SK-N-SH treated with all-trans-retinoic acid at 6 μM for 48 hours (cell line): ENCODE data around the gene SERTAD3.

Source experiments
- BACH2 ChIP-seq: fragments of 250-450 bp; sonication (Bioruptor Pico); IDR thresholded peaks from 2 replicates; pipeline ENCODE4 v1.9.0; 2021; ENCODE audit warnings: mild to moderate bottlenecking, borderline replicate concordance
- CSDC2 ChIP-seq: fragments of 250-450 bp; sonication (Bioruptor Pico); IDR thresholded peaks from 2 replicates; pipeline ENCODE4 v1.5.0; 2020; ENCODE audit warnings: mild to moderate bottlenecking, moderate library complexity
- PPARA ChIP-seq: fragments of 250-450 bp; sonication (Bioruptor Pico); IDR thresholded peaks from 2 replicates; pipeline ENCODE4 v1.5.0; 2020; ENCODE audit warnings: mild to moderate bottlenecking, borderline replicate concordance
- SNAI2 ChIP-seq: fragments of 250-450 bp; sonication (Bioruptor Pico); IDR thresholded peaks from 2 replicates; pipeline ENCODE4 v1.5.0; 2020; ENCODE audit warnings: mild to moderate bottlenecking, moderate library complexity
- TOX ChIP-seq: fragments of 250-450 bp; sonication (Bioruptor Pico); IDR thresholded peaks from 2 replicates; pipeline ENCODE4 v1.8.0; 2021; ENCODE audit warnings: mild to moderate bottlenecking, moderate library complexity, borderline replicate concordance
- ZNF70 ChIP-seq: fragments of 450-650 bp; formaldehyde crosslinking; IDR thresholded peaks from 2 replicates; pipeline ENCODE4 v1.5.0; 2020; ENCODE audit warnings: mild to moderate bottlenecking, moderate library complexity
- TF ChIP-seq, protein P1 (sequence below): fragments of 250-450 bp; sonication (Bioruptor Pico); IDR thresholded peaks from 2 replicates; pipeline ENCODE4 v1.8.0; 2021; ENCODE audit warnings: low read depth, mild to moderate bottlenecking, moderate library complexity, borderline replicate concordance
- TF ChIP-seq, protein P2 (sequence below): fragments of 250-450 bp; sonication (Bioruptor Pico); IDR thresholded peaks from 2 replicates; pipeline ENCODE4 v1.5.1; 2021; ENCODE audit warnings: mild to moderate bottlenecking, moderate library complexity
- TF ChIP-seq, protein P3 (sequence below): fragments of 250-450 bp; sonication (Bioruptor Pico); IDR thresholded peaks from 2 replicates; pipeline ENCODE4 v1.5.1; 2020; ENCODE audit warnings: low read depth, mild to moderate bottlenecking, moderate library complexity

SERTAD3 gene

DNA sequence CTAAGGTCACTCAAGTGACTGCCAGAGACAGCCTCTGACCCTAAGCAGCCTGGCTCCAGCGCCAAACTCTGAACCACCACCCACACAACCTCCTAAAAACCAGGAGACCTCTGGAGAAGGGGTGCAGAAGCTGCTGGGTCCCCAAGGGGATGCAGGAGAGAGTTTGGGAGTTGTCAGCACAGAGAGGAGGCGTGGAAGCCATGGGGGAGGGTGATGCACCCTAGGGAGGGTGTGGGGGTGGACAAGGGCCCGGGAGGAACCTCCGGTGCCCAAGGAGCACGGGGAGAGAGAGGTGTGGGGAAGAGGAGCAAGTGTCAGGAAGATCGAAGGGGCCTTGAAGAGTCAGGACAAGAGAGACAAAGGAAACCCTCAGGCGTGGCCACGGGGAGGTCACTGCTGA, 52.0 kb downstream of the SERTAD3 start (continued):
- TF ChIP-seq, protein P1, sequence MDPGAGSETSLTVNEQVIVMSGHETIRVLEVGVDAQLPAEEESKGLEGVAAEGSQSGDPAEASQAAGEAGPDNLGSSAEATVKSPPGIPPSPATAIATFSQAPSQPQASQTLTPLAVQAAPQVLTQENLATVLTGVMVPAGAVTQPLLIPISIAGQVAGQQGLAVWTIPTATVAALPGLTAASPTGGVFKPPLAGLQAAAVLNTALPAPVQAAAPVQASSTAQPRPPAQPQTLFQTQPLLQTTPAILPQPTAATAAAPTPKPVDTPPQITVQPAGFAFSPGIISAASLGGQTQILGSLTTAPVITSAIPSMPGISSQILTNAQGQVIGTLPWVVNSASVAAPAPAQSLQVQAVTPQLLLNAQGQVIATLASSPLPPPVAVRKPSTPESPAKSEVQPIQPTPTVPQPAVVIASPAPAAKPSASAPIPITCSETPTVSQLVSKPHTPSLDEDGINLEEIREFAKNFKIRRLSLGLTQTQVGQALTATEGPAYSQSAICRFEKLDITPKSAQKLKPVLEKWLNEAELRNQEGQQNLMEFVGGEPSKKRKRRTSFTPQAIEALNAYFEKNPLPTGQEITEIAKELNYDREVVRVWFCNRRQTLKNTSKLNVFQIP: no peak
- TF ChIP-seq, protein P2, sequence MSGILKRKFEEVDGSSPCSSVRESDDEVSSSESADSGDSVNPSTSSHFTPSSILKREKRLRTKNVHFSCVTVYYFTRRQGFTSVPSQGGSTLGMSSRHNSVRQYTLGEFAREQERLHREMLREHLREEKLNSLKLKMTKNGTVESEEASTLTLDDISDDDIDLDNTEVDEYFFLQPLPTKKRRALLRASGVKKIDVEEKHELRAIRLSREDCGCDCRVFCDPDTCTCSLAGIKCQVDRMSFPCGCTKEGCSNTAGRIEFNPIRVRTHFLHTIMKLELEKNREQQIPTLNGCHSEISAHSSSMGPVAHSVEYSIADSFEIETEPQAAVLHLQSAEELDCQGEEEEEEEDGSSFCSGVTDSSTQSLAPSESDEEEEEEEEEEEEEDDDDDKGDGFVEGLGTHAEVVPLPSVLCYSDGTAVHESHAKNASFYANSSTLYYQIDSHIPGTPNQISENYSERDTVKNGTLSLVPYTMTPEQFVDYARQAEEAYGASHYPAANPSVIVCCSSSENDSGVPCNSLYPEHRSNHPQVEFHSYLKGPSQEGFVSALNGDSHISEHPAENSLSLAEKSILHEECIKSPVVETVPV (CRISPR knock-in tag): no peak
- TF ChIP-seq, protein P3, sequence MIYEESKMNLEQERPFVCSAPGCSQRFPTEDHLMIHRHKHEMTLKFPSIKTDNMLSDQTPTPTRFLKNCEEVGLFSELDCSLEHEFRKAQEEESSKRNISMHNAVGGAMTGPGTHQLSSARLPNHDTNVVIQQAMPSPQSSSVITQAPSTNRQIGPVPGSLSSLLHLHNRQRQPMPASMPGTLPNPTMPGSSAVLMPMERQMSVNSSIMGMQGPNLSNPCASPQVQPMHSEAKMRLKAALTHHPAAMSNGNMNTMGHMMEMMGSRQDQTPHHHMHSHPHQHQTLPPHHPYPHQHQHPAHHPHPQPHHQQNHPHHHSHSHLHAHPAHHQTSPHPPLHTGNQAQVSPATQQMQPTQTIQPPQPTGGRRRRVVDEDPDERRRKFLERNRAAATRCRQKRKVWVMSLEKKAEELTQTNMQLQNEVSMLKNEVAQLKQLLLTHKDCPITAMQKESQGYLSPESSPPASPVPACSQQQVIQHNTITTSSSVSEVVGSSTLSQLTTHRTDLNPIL (CRISPR knock-in tag): no peak
- no peak for TF ChIP-seq BACH2 (CRISPR knock-in tag)
- no peak for TF ChIP-seq SNAI2 (CRISPR knock-in tag)
- no peak for TF ChIP-seq CSDC2
- no peak for TF ChIP-seq PPARA (CRISPR knock-in tag)
- TF ChIP-seq ZNF70 (CRISPR knock-in tag): no peak
- no peak for TF ChIP-seq TOX (CRISPR knock-in tag)
